HFFc6 (cell line): ENCODE results near the gene PRPF6. TPM values are rescaled to one million over a fixed set of nuclear protein-coding genes. Genes with fewer than 3 reads are reported as not detected.

ENCODE experiments used
- DNase-seq: peaks from one replicate; pipeline ENCODE4 v3.0.0-alpha.2; 2018
- H3K27ac Mint-ChIP-seq: 2 replicates; pipeline ENCODE4 v1.8.0; 2020; ENCODE audit warnings: mild to moderate bottlenecking, mixed read lengths
- H3K27me3 Mint-ChIP-seq: 2 replicates; pipeline ENCODE4 v1.8.0; 2021; ENCODE audit warnings: mild to moderate bottlenecking, moderate library complexity, mixed read lengths; ENCODE audit not compliant: insufficient read depth
- H3K36me3 Mint-ChIP-seq: 2 replicates; pipeline ENCODE4 v1.8.0; 2021; ENCODE audit warnings: low read depth, mixed read lengths
- H3K4me1 Mint-ChIP-seq: 2 replicates; pipeline ENCODE4 v1.8.0; 2020; ENCODE audit warnings: low read depth, mixed read lengths
- H3K4me3 Mint-ChIP-seq: 2 replicates; pipeline ENCODE4 v1.8.0; 2020; ENCODE audit warnings: mild to moderate bottlenecking, moderate library complexity, mixed read lengths
- H3K9me3 Mint-ChIP-seq: 2 replicates; pipeline ENCODE4 v1.8.0; 2020; ENCODE audit warnings: mild to moderate bottlenecking, mixed read lengths
- CTCF ChIP-seq: fragments of 200-600 bp; sonication (generic); IDR thresholded peaks from 2 replicates; pipeline ENCODE4 v1.5.0; 2021; ENCODE audit warnings: antibody characterized with exemption, mild to moderate bottlenecking
- total RNA-seq, 6 experiments: library from RNA; stranded (reverse); fragmentation: NEBNext Ultra II Directional; extraction: Animal tissue kit (Norgen Biotek cat#: 25700); gene quantifications; 2 replicates in 1 of 6; 3 replicates in 5 of 6; pipeline ENCODE4 v1.2.3, GENCODE V29; 2021

PRPF6 gene
- total RNA-seq, 6 experiments from 2014 or later = 70.7 to 73.2 (median 72.9) TPM

DNA sequence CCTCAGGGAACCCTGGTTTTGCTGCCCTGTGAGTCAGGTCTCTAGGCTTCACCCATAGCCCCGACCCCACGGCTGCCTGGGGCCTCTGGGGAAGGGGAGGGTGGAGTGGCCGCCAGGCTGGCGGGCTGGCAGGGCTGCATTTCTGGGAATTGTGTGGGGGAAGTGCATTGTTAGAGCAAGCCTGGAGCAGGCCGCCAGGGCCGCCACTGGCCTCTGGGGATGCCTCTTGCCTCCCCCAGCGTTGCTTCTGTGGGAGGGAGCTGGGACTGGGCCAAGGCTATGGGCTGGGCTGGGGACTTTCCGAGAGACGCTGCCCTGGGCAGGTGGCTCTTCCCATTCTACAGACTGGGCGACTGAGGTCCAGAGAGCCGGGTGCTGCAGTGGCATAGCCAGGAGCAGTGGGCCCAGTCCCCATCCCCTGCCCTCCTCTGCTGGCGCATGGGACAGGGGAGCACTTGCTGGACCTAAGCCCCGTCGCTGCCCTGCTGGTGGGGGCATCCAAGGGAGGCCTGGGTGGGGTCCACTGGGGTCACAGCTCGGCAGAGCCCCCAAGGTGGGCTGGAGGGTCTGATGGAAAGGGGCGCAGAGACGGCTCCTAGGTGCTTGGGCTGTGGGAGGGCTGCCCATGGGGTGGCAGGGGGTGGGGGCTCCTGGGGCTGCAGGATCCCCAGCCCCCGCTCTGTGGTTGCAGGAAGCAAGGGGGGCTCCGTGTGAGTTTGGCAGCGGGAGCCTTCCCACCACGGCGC lies 75.1 kb downstream of the PRPF6 start:
- no peak overlapping the region for H3K27ac Mint-ChIP-seq
- DNase-seq = no peak
- peaks cover 5% of the 10 kb centered on the region for H3K27me3 Mint-ChIP-seq
- H3K9me3 Mint-ChIP-seq = no peaks in the 10 kb centered on the region
- H3K4me1 Mint-ChIP-seq = peaks cover 8% of the 10 kb centered on the region; the same call in 1 of the 2 replicates
- H3K36me3 Mint-ChIP-seq = no peaks in the 10 kb centered on the region
- H3K4me3 Mint-ChIP-seq = no peak overlapping the region
- no peak for TF ChIP-seq CTCF

DNA sequence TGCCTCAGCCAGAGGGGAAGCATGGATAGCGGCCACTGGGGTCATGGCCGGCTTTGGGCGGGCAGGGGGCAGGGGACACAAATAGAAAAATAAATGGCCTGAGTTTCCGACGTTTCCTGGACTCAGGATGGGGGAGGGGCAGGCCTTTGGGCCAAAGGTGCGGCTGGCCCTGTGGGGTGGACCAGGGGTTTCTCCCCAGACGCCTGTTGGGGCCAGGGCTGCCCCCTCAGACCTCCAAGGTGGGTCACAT lies 75.6 kb downstream of the PRPF6 start:
- no peak for TF ChIP-seq CTCF
- Mint-ChIP-seq H3K9me3 (no peaks in the 10 kb centered on the region), H3K4me3 (no peak overlapping the region), H3K4me1 (peaks cover 8% of the 10 kb centered on the region; the same call in 1 of the 2 replicates), H3K36me3 (no peaks in the 10 kb centered on the region), H3K27me3 (peaks cover 5% of the 10 kb centered on the region; the same call in 1 of the 2 replicates), H3K27ac (no peak overlapping the region)
- no peak for DNase-seq

DNA sequence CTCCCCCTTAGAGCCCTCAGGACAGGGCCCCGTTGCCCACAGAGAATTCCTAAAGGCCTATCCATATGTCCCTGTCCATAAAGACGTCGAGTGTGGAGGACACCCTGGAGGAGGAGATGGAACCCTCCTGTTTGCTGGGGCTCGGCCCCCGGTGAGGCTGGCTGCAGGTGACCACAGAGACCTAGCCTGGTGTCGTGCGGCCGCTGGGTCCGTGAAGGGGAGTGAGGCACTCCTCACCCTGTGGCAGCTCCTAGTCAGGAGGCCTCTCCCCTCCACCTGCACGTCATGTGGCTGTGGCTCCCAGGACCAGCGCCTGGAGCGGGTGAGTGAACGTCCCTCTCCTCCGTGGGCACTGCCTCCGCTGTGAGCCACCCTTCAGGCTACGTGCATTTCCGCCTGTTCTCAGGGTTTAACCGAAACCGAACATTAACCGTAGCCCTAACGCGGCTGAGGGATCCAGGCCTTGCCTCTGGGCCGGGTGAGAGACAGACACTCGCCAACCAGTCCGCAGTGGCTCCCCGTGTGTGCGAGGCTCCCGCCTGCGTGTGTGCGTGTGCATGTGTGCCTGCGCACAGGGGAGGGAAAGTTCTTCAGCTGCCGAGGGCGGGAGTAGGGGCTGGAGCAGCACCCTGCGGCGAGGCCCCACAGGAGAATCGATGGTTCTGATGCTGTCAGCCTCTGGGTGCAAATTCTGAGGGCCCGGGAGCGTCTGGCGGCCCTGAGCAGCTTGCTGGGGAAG lies 76.1 kb downstream of the PRPF6 start:
- Mint-ChIP-seq H3K4me3 (no peak overlapping the region), H3K4me1 (peaks cover 11% of the 10 kb centered on the region), H3K9me3 (no peaks in the 10 kb centered on the region), H3K36me3 (no peaks in the 10 kb centered on the region), H3K27ac (no peak overlapping the region), H3K27me3 (peaks cover 5% of the 10 kb centered on the region; the same call in 1 of the 2 replicates)
- no peak for DNase-seq
- TF ChIP-seq CTCF = no peak

GRCh38 chr20:64057628-64058498 lies 76.9 kb downstream of the PRPF6 start:
- peak; percentile 92 for TF ChIP-seq CTCF
- DNase-seq = peak; percentile 30
- Mint-ChIP-seq H3K27me3 (peaks cover 5% of the 10 kb centered on the region; the same call in 1 of the 2 replicates), H3K4me1 (peaks cover 16% of the 10 kb centered on the region), H3K27ac (no peak overlapping the region), H3K9me3 (no peaks in the 10 kb centered on the region), H3K4me3 (no peak overlapping the region), H3K36me3 (no peaks in the 10 kb centered on the region)

DNA sequence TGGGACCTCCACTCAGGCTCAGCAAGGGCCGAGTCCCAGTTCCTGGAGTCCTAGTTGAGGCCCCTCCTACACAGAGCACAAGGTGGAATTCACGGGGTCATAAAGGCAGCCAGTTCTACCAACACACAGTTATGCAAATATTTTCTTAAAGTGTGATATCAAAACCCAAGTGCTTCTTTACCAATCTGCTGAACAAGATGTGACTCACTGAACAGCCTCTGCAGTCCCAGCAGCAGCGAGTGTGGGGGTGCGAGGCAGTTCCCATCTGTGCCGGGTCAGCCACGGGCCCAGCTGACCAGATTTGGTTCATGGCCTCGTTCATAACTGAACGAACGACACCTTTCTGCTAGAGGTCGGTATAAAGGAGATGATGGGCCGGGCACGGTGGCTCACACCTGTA lies 77.6 kb downstream of the PRPF6 start:
- no peak for TF ChIP-seq CTCF
- no peak overlapping the region for H3K27ac Mint-ChIP-seq
- H3K36me3 Mint-ChIP-seq = no peaks in the 10 kb centered on the region
- H3K27me3 Mint-ChIP-seq = peaks cover 2% of the 10 kb centered on the region; the same call in 1 of the 2 replicates
- peaks cover 16% of the 10 kb centered on the region for H3K4me1 Mint-ChIP-seq
- H3K4me3 Mint-ChIP-seq = no peak overlapping the region
- DNase-seq = no peak
- H3K9me3 Mint-ChIP-seq = no peaks in the 10 kb centered on the region
